Erythroblast (primary cell): ENCODE results near the gene ESYT3.
"Not testable (repeated sequence)": the region's sequence is repeated elsewhere in the genome, so short reads cannot be mapped to it uniquely, and the experiment has no call there.

ENCODE experiments used
- DNase-seq, 2 experiments: peaks; one replicate each; lab custom pipeline; 2025; lab: John Stamatoyannopoulos, UW
- GATA1 ChIP-seq: IDR thresholded peaks from 2 replicates; pipeline ENCODE4 v1.6.1; 2011; ENCODE audit warnings: low read depth, mild to moderate bottlenecking, control low read depth, low read length, moderate library complexity
- POLR2A ChIP-seq: IDR thresholded peaks from 2 replicates; pipeline ENCODE4 v1.6.1; 2011; ENCODE audit warnings: mild to moderate bottlenecking, low read length

ESYT3 gene

DNA sequence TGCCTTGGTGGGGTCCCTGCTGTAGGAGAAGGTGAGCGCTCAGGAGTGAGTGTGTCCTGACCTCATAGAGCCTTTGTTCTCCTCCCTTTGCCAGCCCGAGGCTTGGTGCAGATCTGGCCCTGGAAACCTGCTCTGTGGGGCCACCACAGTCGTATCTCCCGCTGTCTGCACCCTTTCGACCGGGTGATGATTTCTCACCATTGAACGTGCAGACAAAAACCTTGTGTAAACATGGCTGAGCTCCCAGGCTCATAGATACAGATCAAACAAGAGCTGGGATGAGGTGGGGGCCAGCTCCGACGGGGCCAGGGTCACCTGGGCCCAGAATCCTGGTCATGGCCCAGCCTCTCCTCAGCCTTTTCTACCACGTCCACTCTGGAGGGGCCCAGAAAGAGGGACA is 34.6 kb upstream of the ESYT3 start:
- TF ChIP-seq GATA1, result no peak
- TF ChIP-seq POLR2A, result no peak
- no peak for DNase-seq

DNA sequence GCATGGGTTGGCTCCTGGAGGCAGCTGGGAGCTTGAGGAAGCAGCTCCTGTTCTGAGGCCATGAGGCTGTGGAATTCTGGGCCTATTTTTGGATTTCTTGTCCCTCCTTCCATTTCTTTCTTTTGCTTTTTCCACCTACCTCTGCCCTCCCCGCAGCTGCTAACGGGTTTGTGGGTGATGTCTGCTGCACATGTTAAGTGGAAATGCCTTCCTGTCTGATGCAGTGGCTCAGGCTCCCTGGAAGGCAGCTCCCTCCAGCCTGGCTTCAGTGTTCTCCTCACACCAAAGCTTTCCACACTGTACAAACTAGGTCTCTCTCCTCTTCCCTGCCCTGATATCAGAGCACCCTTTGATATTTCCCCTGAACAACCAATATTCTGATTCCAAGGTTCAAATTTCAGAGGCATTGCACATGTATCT is 33.8 kb upstream of the ESYT3 start:
- no peak for TF ChIP-seq GATA1
- no peak for TF ChIP-seq POLR2A
- no peak for DNase-seq

DNA sequence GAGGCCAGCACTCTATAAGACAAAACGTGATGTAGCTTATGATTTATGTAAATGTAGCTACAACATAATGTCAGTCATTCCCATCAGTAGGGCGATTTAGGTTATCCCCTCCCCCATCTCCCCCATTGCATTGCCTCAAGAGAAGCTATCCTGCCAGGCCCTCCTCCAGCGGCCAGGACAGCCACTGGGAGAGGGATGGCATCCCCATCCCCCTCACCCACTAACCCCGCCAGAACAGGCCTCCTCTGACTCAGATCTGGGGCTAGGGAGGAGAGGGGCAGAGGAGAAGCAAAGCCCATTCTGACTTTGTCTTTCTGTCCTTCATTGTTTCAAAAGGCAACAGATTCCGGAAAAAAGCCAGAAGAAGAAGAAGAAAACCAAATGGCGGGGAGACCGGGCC is 32.6 kb upstream of the ESYT3 start:
- TF ChIP-seq GATA1, result no peak
- no peak for TF ChIP-seq POLR2A
- no peak for DNase-seq

DNA sequence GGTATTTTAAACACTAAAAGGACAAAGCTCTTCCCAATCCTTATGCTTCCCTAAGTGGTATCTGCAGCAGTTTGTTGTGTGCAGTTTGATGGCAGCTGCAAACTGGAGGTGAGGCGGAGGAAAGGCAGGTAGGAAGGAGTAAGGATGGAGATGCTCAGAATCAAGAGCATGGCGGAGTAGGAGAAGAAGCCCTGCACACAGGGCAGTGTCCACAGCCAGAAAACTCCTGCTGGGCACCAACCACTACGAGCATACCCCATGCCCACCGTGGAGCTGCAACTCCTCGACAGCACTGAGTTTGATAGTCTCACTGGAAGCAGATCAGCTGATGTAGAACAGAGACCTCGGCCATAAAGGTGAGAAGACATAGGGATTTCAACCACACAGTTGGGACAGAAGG is 30.3 kb upstream of the ESYT3 start:
- no peak for TF ChIP-seq POLR2A
- TF ChIP-seq GATA1, result no peak
- no peak for DNase-seq

DNA sequence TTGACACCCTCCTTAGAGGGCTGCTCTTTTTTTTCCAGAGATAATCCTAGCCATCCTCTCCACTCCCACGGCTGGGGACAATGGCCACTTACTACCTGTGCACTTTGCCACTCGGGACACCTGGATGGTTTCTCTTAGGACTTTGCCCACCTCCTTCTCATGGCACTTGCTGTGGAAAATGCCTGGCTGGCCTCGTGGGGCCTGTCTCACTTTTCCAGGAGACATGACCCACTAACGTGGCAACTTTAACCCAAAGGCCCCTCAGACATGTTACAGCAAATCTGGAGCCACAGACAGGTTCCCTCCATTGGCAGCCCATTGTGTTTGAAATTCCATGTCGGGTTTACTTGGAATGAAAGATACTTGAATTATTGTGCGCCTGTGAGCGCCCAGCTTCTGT is 29.4 kb upstream of the ESYT3 start:
- DNase-seq, result no peak
- TF ChIP-seq POLR2A (no peak), GATA1 (no peak)

DNA sequence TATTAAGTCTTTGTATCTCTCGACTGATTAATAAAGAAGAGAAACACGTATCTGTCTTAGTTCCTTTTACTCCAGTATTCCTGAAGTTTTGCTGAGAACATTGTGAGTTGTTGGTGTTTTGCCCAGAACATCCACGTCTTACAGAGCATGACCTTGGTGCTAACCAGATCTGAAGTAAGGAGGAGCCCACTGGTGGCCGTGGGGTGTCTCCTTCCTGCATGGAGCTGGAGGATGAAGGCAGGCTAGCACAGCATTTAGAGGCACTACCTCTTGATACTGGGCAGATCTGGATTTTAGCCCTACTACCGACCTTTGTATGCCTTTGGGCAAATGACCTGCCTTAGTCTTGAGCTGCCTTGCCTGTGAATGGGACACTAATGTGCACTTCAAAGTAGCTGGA is 28.9 kb upstream of the ESYT3 start:
- TF ChIP-seq GATA1 (no peak), POLR2A (no peak)
- no peak for DNase-seq

DNA sequence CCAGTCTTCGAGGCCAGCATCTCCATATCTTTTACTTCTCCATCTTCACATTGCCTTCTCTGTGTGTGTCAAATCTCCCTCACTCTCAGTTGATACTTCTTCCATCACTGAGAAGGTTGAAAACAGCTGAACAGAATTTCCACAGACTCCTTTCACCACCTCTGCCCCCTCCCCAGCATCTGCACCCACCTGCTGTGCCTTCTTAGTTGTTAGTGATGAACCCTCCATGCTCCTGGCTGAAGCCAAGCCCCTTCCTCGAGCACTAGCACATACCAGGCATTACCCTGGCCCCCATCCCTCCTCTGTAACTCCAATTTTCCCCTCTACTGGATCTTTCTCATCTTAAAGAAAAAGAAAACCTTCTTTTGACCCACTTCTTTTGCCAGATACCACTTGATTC is 27.8 kb upstream of the ESYT3 start:
- no peak for TF ChIP-seq GATA1
- no peak for TF ChIP-seq POLR2A
- no peak for DNase-seq

DNA sequence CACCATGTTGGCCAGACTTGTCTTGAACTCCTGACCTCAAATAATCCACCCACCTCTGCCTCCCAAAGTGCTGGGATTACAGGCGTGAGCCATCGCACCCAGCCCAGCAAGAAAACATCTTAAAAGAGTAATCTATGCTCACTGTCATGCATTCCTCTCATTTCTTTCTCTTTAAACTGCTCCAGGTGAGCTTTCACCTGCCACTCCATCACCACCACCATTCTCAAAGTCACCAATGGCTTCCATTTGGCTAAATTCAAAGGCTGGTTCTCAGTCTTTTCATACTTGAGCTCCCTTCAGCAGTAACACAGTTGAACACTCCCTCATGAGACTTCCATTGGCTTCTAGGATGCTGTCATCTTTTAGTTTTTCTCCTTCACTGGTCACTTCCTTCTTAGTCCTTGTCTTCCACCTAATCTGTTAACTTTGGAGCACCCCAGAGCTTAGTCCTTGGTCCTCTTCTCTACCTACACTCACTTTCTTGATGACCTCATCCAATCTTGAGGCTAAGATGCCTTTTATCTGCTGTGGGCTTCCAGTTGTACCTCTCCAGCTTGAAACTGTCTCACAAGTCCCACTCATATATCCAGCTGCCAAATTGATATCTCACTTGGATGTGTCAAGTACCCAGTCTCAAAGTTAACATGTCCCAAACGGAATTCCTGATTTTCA is 27.0 kb upstream of the ESYT3 start:
- DNase-seq, result no peak
- no peak for TF ChIP-seq GATA1
- no peak for TF ChIP-seq POLR2A

DNA sequence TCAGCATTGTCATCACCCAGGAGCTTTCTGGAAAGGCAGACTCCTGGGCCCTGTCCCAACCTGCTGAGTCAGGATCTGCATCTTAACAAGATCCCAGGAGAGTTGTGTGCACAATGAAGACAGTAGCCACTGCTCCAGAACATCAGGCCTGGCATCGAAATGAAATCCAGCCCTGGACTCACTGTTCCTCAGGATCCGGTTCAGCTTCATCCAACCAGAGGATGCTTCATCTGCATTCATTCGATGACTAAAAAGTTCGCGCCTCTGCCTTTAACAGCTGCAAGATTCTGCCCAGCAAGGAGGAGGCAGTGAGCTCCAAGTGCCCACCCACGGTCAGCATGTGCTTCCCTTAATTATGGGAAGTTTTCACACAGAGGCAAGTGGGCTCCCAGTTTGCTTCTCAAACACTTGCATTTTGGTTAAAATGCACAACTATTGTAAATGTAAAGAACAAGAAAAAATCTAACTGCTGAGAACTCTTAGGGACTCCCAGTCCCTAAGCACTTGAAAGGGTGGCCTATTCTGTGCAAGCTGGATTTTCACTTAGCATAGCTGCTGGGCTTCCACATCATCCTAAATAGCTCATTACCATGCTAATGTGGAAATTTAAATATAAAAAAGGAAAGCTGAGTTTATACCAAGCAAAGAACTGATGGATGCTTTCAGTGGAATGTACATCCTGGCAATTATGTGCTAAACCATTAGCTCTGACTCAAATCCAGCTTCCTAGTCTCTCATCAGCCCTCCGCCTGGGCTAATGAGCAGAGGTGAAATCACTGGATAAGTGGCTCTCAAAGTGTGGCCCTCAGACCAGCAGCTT is 25.5 kb upstream of the ESYT3 start:
- no peak for DNase-seq
- TF ChIP-seq GATA1 (no peak), POLR2A (no peak)

DNA sequence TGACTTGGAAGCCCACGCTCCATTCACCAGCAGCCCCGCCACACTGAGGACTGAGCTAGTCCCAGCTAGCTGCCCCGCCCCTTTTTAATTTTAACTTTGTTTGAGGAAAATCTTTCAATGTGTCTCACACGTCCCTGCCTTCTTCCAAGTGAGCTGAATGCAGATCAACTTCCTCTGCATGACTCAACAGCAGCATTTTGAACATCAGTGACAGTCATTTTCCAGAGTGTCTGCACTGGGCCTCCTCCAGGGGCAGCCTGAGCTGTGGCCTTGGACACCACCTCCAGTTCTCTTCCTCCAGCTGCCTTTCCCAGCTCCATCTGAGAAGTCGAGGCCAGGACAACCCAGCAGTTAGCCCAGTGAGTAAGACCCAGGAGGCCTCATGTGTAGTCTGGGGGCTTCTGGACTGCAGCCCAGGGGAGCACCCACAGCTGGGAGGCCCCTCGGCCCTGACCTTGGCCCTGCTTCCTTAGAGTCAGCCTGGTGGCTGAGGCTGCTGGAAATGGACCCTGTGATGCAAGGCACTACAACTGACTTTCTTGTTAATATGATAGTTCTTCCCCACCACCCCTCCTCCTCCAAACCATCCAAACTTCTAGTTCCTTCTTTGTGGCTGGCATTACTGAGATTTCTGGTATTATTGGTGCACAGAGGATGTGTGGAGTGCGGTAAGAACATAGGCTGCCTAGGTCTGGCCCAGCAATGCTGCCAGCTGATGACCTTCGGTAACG is 21.4 kb upstream of the ESYT3 start:
- no peak for TF ChIP-seq GATA1
- no peak for TF ChIP-seq POLR2A
- DNase-seq, result no peak

DNA sequence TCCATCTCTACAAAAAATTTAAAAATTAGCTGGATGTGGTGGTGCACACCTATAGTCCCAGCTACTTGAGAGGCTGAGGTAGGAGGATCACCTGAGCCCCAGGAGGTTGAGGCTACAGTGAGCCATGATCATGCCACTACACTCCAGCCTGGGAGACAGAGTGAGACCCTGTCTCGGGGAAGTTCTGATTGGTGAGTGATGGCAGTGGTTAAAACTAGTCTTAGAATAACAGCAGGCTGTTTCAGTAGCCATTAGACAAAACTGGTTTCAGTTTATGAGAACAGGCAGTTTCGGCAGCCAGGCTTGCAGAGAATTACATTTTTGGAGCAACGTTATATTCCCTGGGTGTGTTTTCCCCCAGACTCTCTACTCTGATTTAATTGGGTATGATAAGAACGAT is 18.2 kb upstream of the ESYT3 start:
- DNase-seq, result not testable (repeated sequence)

DNA sequence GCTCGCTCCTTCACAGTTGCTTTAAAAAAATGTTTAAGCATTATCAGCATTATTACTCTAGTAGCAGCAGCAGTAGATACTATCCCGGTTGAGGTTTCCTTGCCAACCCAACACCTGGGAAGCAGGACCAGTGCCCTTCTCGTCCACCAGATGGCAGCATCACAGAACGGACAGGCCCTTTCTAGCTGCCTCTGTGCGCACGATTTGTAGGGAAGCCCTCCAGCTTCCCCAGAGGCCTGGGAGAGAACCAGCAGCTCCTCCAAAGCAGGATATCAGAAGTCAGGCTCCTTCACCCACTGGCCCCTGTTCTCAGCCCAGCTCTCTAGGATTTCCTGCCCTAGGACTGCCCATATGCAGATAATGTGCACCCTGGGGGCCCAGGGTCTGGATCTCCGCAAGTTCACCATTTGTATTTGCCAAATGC is 16.8 kb upstream of the ESYT3 start:
- DNase-seq, result peak; percentile 62 to 75
- TF ChIP-seq GATA1, result no peak
- TF ChIP-seq POLR2A, result no peak

DNA sequence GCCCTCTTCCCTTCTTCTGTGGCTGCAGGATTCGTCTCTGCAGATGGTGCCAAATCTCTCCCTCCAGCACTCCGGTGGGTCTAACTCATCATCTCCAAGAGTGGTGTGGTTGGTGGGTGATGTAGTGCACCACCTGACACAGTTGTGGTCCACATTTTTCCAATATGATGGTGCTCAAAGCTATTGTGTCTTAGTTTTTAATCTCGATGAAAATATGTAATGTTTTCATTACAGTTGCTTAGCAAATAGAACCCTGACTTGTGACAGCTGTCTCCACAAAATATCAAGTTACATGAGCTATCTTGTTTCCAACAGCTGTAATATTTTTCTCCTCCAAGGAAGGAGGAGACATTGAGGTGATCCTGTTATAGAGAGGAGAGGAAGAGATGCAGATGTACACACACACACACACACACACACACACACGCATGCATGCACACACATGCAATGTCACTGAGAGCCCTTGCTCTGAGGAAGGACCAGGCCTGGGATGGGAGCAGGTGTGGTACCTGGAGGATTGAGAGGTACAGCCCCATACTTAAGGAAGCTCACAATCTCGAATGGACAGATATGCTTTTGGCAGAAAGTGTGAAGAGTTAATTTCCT is 15.7 kb upstream of the ESYT3 start:
- TF ChIP-seq GATA1, result no peak

DNA sequence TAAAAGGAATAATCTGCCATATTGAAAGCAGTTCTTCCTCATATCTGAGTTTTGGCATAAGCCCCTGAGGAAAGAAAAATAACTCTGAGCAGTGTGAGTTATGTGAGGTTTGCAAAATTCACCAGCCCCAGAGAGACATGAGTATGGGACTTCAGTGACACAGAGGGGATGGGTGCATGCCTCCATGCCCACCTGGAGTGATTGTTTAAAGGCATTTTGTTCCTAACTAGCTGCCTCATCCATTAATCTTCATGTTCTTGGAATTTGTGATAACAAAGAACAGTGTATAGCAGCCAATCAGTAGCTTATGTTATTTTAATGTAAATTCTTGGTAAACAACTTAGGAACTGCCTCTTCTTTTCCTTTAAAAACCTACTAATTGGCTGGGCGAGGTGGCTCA is 11.1 kb upstream of the ESYT3 start:
- TF ChIP-seq GATA1, result no peak
- TF ChIP-seq POLR2A, result no peak
- DNase-seq, result no peak

More for the DNA sequence above, 15.7 kb upstream of the ESYT3 start:
- no peak for DNase-seq
